MCF 10A (cell line): ENCODE data around the gene FAM219A. TPM values are rescaled to one million over a fixed set of nuclear protein-coding genes. Genes with fewer than 3 reads are reported as not detected.

Experiments used
- BruUV-seq: library from RNA; stranded (reverse); fragments of 400-500 nt; replicated peaks from 2 replicates; lab custom pipeline; 2021; lab: Mats Ljungman, UMichigan
- CTCF ChIA-PET: fragments of 300-600 bp; sonication (Branson Sonifier 250); formaldehyde crosslinking; extraction: SDS; loops from one replicate; lab custom pipeline; 2021; ENCODE audit warnings: antibody characterized with exemption, inconsistent platforms; lab: Yijun Ruan, JAX
- POLR2A ChIA-PET: fragments of 300-600, 350-650 bp; sonication (Branson Sonifier 250); formaldehyde crosslinking; extraction: SDS; loops from one replicate; lab custom pipeline; 2020; ENCODE audit warnings: antibody characterized with exemption, inconsistent platforms; lab: Yijun Ruan, JAX
- DNase-seq: peaks from one replicate; pipeline ENCODE4 v3.0.0-alpha.2; 2018; ENCODE audit not compliant: unreplicated experiment
- H3K27ac Mint-ChIP-seq: one replicate; pipeline ENCODE4 v1.8.0; 2022; ENCODE audit warnings: mild to moderate bottlenecking, low read depth, mixed read lengths; ENCODE audit not compliant: unreplicated experiment
- H3K27me3 Mint-ChIP-seq: one replicate; pipeline ENCODE4 v1.8.0; 2022; ENCODE audit warnings: mixed read lengths; ENCODE audit not compliant: insufficient read depth, unreplicated experiment
- H3K36me3 Mint-ChIP-seq: one replicate; pipeline ENCODE4 v1.8.0; 2022; ENCODE audit warnings: mild to moderate bottlenecking, moderate library complexity, mixed read lengths; ENCODE audit not compliant: insufficient read depth, unreplicated experiment
- H3K4me1 Mint-ChIP-seq: one replicate; pipeline ENCODE4 v1.8.0; 2022; ENCODE audit warnings: mixed read lengths; ENCODE audit not compliant: insufficient read depth, unreplicated experiment
- H3K4me3 Mint-ChIP-seq: one replicate; pipeline ENCODE4 v1.8.0; 2022; ENCODE audit warnings: mild to moderate bottlenecking, moderate library complexity, mixed read lengths; ENCODE audit not compliant: unreplicated experiment
- H3K9me3 Mint-ChIP-seq: one replicate; pipeline ENCODE4 v1.8.0; 2022; ENCODE audit warnings: mixed read lengths; ENCODE audit not compliant: unreplicated experiment
- CTCF ChIP-seq: fragments of 200-600 bp; IDR thresholded peaks from one replicate; pipeline ENCODE4 v1.8.0; 2022; ENCODE audit warnings: antibody characterized with exemption, mild to moderate bottlenecking; ENCODE audit not compliant: unreplicated experiment
- intact Hi-C: fragments of 100-400 bp; cut with micrococcal nuclease; formaldehyde crosslinking; loops from 2 replicates; pipeline ENCODE4 v1.14.1; 2022
- total RNA-seq: library from RNA; stranded (reverse); gene quantifications from 2 replicates; pipeline ENCODE4 v1.2.3, GENCODE V29; 2022

FAM219A gene
- total RNA-seq, 1 experiment from 2014 or later: 19.3 TPM

DNA sequence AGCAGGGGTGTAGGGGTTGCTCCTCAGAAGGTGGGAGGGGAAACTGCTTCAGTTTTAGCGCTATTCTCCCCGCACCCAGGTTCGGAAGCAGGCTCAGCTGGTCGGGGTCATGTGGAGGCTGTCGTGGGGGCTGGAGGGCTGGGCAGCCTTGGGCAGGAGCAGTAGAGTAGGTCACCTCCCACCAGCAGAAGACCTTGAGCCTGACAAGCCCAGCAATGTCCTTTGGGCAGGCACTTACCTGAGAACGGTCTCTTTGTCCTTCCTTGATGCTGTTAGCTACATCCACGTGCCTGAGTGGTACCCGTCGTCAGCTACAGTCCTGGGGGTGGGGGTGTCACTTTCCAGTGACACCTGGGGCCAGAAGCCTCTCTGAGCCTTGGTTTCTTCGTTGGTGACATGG, 44.1 kb upstream of the FAM219A start:
- Mint-ChIP-seq H3K9me3 (no peaks in the 10 kb centered on the region), H3K4me1 (peaks cover 7% of the 10 kb centered on the region), H3K27ac (no peak overlapping the region), H3K36me3 (no peaks in the 10 kb centered on the region), H3K27me3 (peaks cover 11% of the 10 kb centered on the region), H3K4me3 (no peak overlapping the region)
- no TSS peak for BruUV-seq
- intact Hi-C loops: no loop called here
- no peak for DNase-seq
- CTCF ChIA-PET: interaction anchor here (0.6 to 6.6 kb wide), 13 partner anchors 17 to 171 kb away, joined by 3 to 88 read pairs (median 9); partner anchors contain the start of gene ENHO
- TF ChIP-seq CTCF: no peak
- POLR2A ChIA-PET: no interaction called here

GRCh38 chr9:34501889-34502425, 43.6 kb upstream of the FAM219A start:
- ChIA-PET POLR2A (interaction anchor here (0.7 to 1.3 kb wide), 2 partner anchors 9 to 242 kb away, joined by 3 read pairs; no protein-coding TSS in a partner anchor), CTCF (interaction anchor here (0.6 to 6.6 kb wide), 23 partner anchors 9 to 171 kb away, joined by 3 to 88 read pairs (median 6); partner anchors contain the start of gene ENHO)
- BruUV-seq: no TSS peak
- DNase-seq: no peak
- intact Hi-C loops: loop anchor here (2.0 kb wide), 1 partner anchor 89 kb away; no protein-coding TSS in a partner anchor
- H3K27ac Mint-ChIP-seq: no peak overlapping the region
- H3K4me3 Mint-ChIP-seq: no peak overlapping the region
- peaks cover 11% of the 10 kb centered on the region for H3K27me3 Mint-ChIP-seq
- no peak for TF ChIP-seq CTCF
- no peaks in the 10 kb centered on the region for H3K36me3 Mint-ChIP-seq
- H3K4me1 Mint-ChIP-seq: peaks cover 7% of the 10 kb centered on the region
- H3K9me3 Mint-ChIP-seq: no peaks in the 10 kb centered on the region

GRCh38 chr9:34501372-34501771, 43.0 kb upstream of the FAM219A start:
- Mint-ChIP-seq H3K36me3 (no peaks in the 10 kb centered on the region), H3K4me3 (no peak overlapping the region), H3K4me1 (peaks cover 7% of the 10 kb centered on the region), H3K27me3 (peaks cover 11% of the 10 kb centered on the region), H3K27ac (no peak overlapping the region), H3K9me3 (no peaks in the 10 kb centered on the region)
- TF ChIP-seq CTCF: no peak
- intact Hi-C loops: loop anchor here (2.0 kb wide), 1 partner anchor 89 kb away; no protein-coding TSS in a partner anchor
- no TSS peak for BruUV-seq
- CTCF ChIA-PET: interaction anchor here (0.6 to 6.6 kb wide), 35 partner anchors 9 to 170 kb away, joined by 3 to 88 read pairs (median 5); no protein-coding TSS in a partner anchor
- no peak for DNase-seq
- POLR2A ChIA-PET: interaction anchor here (0.7 to 1.7 kb wide), 3 partner anchors 10 to 243 kb away, joined by 3 to 5 read pairs (median 3); no protein-coding TSS in a partner anchor

- no TSS peak for BruUV-seq
- H3K4me3 Mint-ChIP-seq: no peak overlapping the region
- peak; percentile 64 for DNase-seq
- peaks cover 6% of the 10 kb centered on the region for H3K27me3 Mint-ChIP-seq
- H3K36me3 Mint-ChIP-seq: no peaks in the 10 kb centered on the region
- H3K4me1 Mint-ChIP-seq: peaks cover 7% of the 10 kb centered on the region
- no peak overlapping the region for H3K27ac Mint-ChIP-seq
- POLR2A ChIA-PET: interaction anchor here (1.0 to 1.7 kb wide), 3 partner anchors 10 to 97 kb away, joined by 3 to 5 read pairs (median 3); no protein-coding TSS in a partner anchor
- CTCF ChIA-PET: interaction anchor here (0.6 to 6.6 kb wide), 53 partner anchors 9 to 1244 kb away, joined by 3 to 88 read pairs (median 4); no protein-coding TSS in a partner anchor
- TF ChIP-seq CTCF: peak; percentile 94
- intact Hi-C loops: loop anchor here (1.0 to 2.0 kb wide), 4 partner anchors 63 to 168 kb away; no protein-coding TSS in a partner anchor
- no peaks in the 10 kb centered on the region for H3K9me3 Mint-ChIP-seq
Observed at GRCh38 chr9:34500623-34501267, 42.4 kb upstream of the FAM219A start.
